Measurements from ENCODE around the gene NCKAP5.

NCKAP5 gene

GRCh38 chr2:133082034-133082433 is 486.2 kb downstream of the NCKAP5 start:
- no peaks in the 10 kb centered on the region for H3K36me3 Mint-ChIP-seq (ENCODE audit: insufficient read depth)
- peaks cover 20% of the 10 kb centered on the region for H3K9me3 Mint-ChIP-seq
- ATAC-seq (replicated peaks; ENCODE audit: extremely low read depth, poor library complexity, severe bottlenecking) (no peak), DNase-seq (ENCODE audit: low spot score in 2 of 2) (no peak)
- H3K4me3 Mint-ChIP-seq, result no peak overlapping the region
- no peaks in the 10 kb centered on the region for H3K27me3 Mint-ChIP-seq
- H3K4me1 Mint-ChIP-seq, result no peaks in the 10 kb centered on the region
- no peak overlapping the region for H3K27ac Mint-ChIP-seq (ENCODE audit: low read depth)

DNA sequence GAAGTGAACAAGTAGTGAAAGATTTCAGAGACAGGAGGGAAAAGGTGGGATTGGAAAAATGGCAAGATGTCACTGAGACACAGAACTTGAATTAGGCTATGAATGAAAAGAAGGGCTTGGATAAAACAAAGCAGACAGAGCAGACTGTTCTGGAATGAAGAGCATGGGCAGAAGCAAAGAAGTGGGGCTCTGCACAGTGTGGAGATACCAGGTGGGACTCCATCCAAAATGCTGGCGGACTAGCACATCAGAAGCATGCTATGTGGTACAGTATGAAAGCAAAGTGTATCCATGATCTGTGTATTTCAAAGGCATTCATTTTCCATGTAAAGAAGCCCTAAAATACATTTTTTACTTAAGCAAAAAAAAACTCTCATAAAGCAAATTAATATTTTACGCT is 487.4 kb downstream of the NCKAP5 start:
- no peaks in the 10 kb centered on the region for H3K36me3 Mint-ChIP-seq (ENCODE audit: insufficient read depth)
- no peaks in the 10 kb centered on the region for H3K27me3 Mint-ChIP-seq
- DNase-seq (ENCODE audit: low spot score in 2 of 2) (no peak), ATAC-seq (replicated peaks; ENCODE audit: extremely low read depth, poor library complexity, severe bottlenecking) (no peak)
- no peak overlapping the region for H3K27ac Mint-ChIP-seq (ENCODE audit: low read depth)
- no peak overlapping the region for H3K4me3 Mint-ChIP-seq
- peaks cover 20% of the 10 kb centered on the region for H3K9me3 Mint-ChIP-seq
- no peaks in the 10 kb centered on the region for H3K4me1 Mint-ChIP-seq

DNA sequence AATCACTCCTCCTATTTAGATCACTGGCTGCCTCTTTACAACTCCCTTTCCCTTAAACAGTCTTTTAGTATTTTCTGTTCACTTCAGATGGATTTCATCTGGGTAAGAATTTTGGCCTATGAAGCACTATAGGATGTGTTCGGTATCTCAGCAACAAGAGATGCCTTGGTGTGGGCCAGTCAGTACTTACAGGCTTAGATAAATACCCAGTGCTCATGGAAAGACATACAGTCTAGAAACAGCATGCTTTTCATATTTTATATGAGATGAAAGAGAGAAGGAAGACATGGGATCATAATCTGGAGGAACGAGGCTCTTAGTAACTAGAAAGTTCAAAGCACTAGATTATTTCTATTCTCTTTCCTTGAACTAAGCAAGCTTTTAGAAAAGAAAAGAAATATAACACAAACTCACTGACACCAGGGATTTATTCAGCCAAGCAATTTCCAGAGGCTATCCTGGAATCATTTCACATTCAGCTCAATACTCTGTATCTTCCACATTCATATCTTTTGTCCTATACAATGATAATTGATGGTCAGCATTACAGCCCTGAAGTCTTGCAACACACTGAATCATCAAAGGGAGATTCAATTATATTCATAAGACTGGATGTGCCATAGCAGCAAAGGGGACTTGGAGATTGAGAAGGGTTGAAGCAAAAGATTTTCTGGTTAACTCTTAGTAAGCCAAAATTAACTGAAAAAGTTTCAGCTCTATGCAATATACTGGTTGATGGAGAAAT is 489.4 kb downstream of the NCKAP5 start:
- no peak for DNase-seq (ENCODE audit: low spot score in 2 of 2)
- Mint-ChIP-seq H3K9me3 (peaks cover 25% of the 10 kb centered on the region), H3K4me1 (no peaks in the 10 kb centered on the region), H3K27me3 (no peaks in the 10 kb centered on the region), H3K36me3 (ENCODE audit: insufficient read depth) (no peaks in the 10 kb centered on the region), H3K4me3 (no peak overlapping the region), H3K27ac (ENCODE audit: low read depth) (no peak overlapping the region)
- no peak for ATAC-seq (replicated peaks; ENCODE audit: extremely low read depth, poor library complexity, severe bottlenecking)

- Mint-ChIP-seq H3K9me3 (peaks cover 22% of the 10 kb centered on the region), H3K36me3 (ENCODE audit: insufficient read depth) (no peaks in the 10 kb centered on the region), H3K27me3 (no peaks in the 10 kb centered on the region), H3K4me1 (no peaks in the 10 kb centered on the region), H3K4me3 (no peak overlapping the region), H3K27ac (ENCODE audit: low read depth) (no peak overlapping the region)
- ATAC-seq (replicated peaks; ENCODE audit: extremely low read depth, poor library complexity, severe bottlenecking) (no peak), DNase-seq (ENCODE audit: low spot score in 2 of 2) (no peak)
These were observed 490.9 kb downstream of the NCKAP5 start for GRCh38 chr2:133077269-133077822.

DNA sequence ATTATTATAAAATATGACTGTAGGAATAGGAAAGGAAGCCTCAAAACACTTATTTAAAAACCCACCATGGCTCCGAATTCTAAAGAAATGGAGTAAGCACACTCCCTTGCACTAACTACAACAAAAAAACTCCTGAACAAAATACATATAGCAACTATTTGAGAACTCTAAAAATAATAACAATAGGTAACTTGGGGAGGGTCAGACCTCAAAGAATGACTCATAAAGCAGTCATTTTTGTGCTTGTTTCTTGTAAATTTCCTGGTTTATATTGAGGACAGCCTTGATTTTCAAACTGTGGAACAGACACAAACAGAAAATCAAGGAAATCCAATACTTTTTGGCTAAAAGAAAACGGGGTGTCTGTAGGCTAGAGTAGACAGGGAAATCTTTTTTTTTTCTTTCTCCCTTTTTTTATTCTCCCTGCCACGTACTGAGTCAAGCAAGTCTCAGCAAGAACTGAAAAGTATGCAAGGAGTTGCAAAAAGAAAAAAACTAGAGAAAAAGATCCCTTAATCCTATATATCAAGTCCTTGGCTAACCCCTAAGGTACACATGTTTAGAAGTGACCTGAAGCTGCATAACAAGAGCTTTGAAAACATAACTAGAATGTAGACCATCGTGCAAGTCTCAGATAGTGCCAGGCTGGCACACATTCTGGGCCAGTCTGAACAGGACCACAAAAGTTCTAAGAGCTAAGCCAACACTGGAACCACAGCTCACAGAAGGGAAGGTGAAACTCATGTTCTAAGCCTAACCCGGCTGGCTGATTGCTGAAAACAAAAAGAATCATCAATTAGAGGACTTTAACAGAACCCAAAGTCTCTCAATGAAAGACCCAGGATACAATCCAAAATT is 495.2 kb downstream of the NCKAP5 start:
- H3K4me1 Mint-ChIP-seq, result no peaks in the 10 kb centered on the region
- ATAC-seq (replicated peaks; ENCODE audit: extremely low read depth, poor library complexity, severe bottlenecking), result no peak
- DNase-seq (ENCODE audit: low spot score in 2 of 2), result no peak
- H3K27me3 Mint-ChIP-seq, result no peaks in the 10 kb centered on the region
- no peak overlapping the region for H3K4me3 Mint-ChIP-seq
- H3K36me3 Mint-ChIP-seq (ENCODE audit: insufficient read depth), result no peaks in the 10 kb centered on the region
- H3K9me3 Mint-ChIP-seq, result peaks cover 9% of the 10 kb centered on the region
- no peak overlapping the region for H3K27ac Mint-ChIP-seq (ENCODE audit: low read depth)

- Mint-ChIP-seq H3K27ac (ENCODE audit: low read depth) (no peak overlapping the region), H3K36me3 (ENCODE audit: insufficient read depth) (no peaks in the 10 kb centered on the region), H3K4me1 (no peaks in the 10 kb centered on the region), H3K9me3 (no peaks in the 10 kb centered on the region), H3K4me3 (no peak overlapping the region), H3K27me3 (no peaks in the 10 kb centered on the region)
- no peak for DNase-seq (ENCODE audit: low spot score in 2 of 2)
- no peak for ATAC-seq (replicated peaks; ENCODE audit: extremely low read depth, poor library complexity, severe bottlenecking)
These were observed 504.5 kb downstream of the NCKAP5 start for GRCh38 chr2:133063775-133064174.

GRCh38 chr2:133062931-133063665 is 505.2 kb downstream of the NCKAP5 start:
- no peaks in the 10 kb centered on the region for H3K4me1 Mint-ChIP-seq
- ATAC-seq (replicated peaks; ENCODE audit: extremely low read depth, poor library complexity, severe bottlenecking) (no peak), DNase-seq (ENCODE audit: low spot score in 2 of 2) (no peak)
- no peaks in the 10 kb centered on the region for H3K36me3 Mint-ChIP-seq (ENCODE audit: insufficient read depth)
- no peaks in the 10 kb centered on the region for H3K27me3 Mint-ChIP-seq
- no peak overlapping the region for H3K27ac Mint-ChIP-seq (ENCODE audit: low read depth)
- H3K4me3 Mint-ChIP-seq, result no peak overlapping the region
- H3K9me3 Mint-ChIP-seq, result no peaks in the 10 kb centered on the region

GRCh38 chr2:133061874-133062593 is 506.2 kb downstream of the NCKAP5 start:
- no peak for DNase-seq (ENCODE audit: low spot score in 2 of 2)
- Mint-ChIP-seq H3K4me1 (no peaks in the 10 kb centered on the region), H3K36me3 (ENCODE audit: insufficient read depth) (no peaks in the 10 kb centered on the region), H3K27ac (ENCODE audit: low read depth) (no peak overlapping the region), H3K9me3 (no peaks in the 10 kb centered on the region), H3K4me3 (no peak overlapping the region), H3K27me3 (no peaks in the 10 kb centered on the region)
- ATAC-seq (replicated peaks; ENCODE audit: extremely low read depth, poor library complexity, severe bottlenecking), result no peak

DNA sequence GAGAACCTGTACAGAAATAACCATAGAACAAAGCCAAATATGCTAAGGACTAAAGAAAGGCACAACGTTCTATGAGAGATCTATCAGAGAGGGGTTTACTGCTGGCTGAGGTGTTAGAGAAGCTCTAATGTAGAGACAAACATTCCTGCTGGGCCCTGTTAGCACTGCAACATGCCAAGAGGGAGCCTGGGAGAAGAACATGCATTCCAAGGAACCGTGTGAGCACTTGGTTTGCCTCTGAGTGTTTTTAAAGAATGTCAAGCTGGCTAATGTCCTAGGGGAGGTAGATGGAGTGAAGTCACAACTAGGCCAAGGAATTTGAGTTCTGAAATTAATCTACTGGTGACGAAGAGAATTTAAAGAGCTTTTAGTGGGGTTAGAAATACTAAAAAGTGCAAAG is 514.0 kb downstream of the NCKAP5 start:
- Mint-ChIP-seq H3K4me1 (no peaks in the 10 kb centered on the region), H3K9me3 (no peaks in the 10 kb centered on the region), H3K27ac (ENCODE audit: low read depth) (no peak overlapping the region), H3K36me3 (ENCODE audit: insufficient read depth) (no peaks in the 10 kb centered on the region), H3K4me3 (no peak overlapping the region), H3K27me3 (no peaks in the 10 kb centered on the region)
- ATAC-seq (replicated peaks; ENCODE audit: extremely low read depth, poor library complexity, severe bottlenecking) (no peak), DNase-seq (ENCODE audit: low spot score in 2 of 2) (no peak)

- no peak overlapping the region for H3K27ac Mint-ChIP-seq (ENCODE audit: low read depth)
- no peaks in the 10 kb centered on the region for H3K4me1 Mint-ChIP-seq
- no peak overlapping the region for H3K4me3 Mint-ChIP-seq
- H3K27me3 Mint-ChIP-seq, result no peaks in the 10 kb centered on the region
- ATAC-seq (replicated peaks; ENCODE audit: extremely low read depth, poor library complexity, severe bottlenecking), result no peak
- H3K9me3 Mint-ChIP-seq, result no peaks in the 10 kb centered on the region
- DNase-seq (ENCODE audit: low spot score in 2 of 2), result no peak
- no peaks in the 10 kb centered on the region for H3K36me3 Mint-ChIP-seq (ENCODE audit: insufficient read depth)
These were observed 514.7 kb downstream of the NCKAP5 start for GRCh38 chr2:133053541-133053940.

GRCh38 chr2:133045787-133046186 is 522.5 kb downstream of the NCKAP5 start:
- no peaks in the 10 kb centered on the region for H3K4me1 Mint-ChIP-seq
- DNase-seq (ENCODE audit: low spot score in 2 of 2), result no peak
- no peaks in the 10 kb centered on the region for H3K9me3 Mint-ChIP-seq
- no peak for ATAC-seq (replicated peaks; ENCODE audit: extremely low read depth, poor library complexity, severe bottlenecking)
- H3K4me3 Mint-ChIP-seq, result no peak overlapping the region
- no peaks in the 10 kb centered on the region for H3K36me3 Mint-ChIP-seq (ENCODE audit: insufficient read depth)
- H3K27me3 Mint-ChIP-seq, result no peaks in the 10 kb centered on the region
- H3K27ac Mint-ChIP-seq (ENCODE audit: low read depth), result no peak overlapping the region

GRCh38 chr2:133044556-133044955 is 523.7 kb downstream of the NCKAP5 start:
- no peak for DNase-seq (ENCODE audit: low spot score in 2 of 2)
- H3K4me1 Mint-ChIP-seq, result no peaks in the 10 kb centered on the region
- H3K4me3 Mint-ChIP-seq, result no peak overlapping the region
- H3K27me3 Mint-ChIP-seq, result no peaks in the 10 kb centered on the region
- no peak for ATAC-seq (replicated peaks; ENCODE audit: extremely low read depth, poor library complexity, severe bottlenecking)
- no peaks in the 10 kb centered on the region for H3K9me3 Mint-ChIP-seq
- no peak overlapping the region for H3K27ac Mint-ChIP-seq (ENCODE audit: low read depth)
- no peaks in the 10 kb centered on the region for H3K36me3 Mint-ChIP-seq (ENCODE audit: insufficient read depth)
